Measurements from ENCODE around the gene ELMO3.

ELMO3 gene

DNA sequence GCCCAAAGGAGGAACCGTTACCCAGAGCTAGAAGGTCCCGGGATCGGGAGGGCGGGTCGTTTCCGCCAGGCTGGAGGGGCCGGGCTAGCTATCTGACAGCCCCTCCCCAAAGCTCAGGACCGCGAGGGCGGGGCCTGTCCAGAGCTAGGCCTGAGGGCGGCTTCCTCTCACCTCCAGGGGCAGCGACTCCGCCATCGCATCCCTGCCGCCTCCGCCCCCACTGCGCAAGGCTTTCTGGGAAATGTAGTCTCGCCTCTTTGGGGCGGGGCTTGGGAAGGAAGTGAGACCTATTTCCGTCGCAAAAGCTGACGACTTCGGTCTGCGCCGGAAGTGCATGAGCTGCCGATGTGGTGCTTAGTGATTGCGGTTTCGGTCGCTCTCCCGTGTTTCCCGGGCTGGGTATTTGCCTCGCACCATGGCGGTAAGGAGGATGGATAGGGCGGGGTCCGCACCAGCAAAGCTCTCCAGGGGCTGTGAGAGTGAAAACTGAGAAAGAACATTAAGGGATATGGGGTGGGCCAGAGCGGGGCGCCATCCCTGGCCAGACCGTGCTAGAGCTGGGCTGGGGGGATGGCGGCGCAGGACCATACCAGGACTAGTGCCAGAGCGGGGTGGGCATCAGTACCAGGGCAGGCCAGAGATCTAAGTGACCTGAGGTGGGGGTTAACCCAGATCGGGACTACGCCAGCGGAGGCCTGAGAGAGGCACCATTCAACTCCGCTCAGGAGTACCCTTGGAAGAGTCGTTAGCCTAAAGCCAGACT lies 28.1 kb downstream of the ELMO3 start, which contains the start of gene TMEM208:
Gene TMEM208, plus strand, starts transcription at position 327 of the 763 bp plus-strand sequence. Its CDS starts 89 bp downstream, at position 416.
- FAIRE-seq: peak; percentile 97

DNA sequence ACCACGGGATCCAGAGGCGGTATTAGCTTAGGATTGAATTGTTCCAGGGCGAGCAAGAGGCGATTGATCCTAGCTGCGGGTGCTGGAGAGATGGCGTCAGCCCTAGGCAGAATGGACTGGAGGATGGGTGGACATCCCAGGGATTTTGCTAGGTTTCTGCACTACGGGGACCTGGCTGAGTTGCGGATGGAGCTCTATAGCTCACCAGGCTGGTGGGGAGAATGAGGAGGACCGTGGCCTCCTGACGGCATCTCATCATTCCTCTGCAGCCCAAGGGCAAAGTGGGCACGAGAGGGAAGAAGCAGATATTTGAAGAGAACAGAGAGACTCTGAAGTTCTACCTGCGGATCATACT lies 28.6 kb downstream of the ELMO3 start:
- no peak for FAIRE-seq

DNA sequence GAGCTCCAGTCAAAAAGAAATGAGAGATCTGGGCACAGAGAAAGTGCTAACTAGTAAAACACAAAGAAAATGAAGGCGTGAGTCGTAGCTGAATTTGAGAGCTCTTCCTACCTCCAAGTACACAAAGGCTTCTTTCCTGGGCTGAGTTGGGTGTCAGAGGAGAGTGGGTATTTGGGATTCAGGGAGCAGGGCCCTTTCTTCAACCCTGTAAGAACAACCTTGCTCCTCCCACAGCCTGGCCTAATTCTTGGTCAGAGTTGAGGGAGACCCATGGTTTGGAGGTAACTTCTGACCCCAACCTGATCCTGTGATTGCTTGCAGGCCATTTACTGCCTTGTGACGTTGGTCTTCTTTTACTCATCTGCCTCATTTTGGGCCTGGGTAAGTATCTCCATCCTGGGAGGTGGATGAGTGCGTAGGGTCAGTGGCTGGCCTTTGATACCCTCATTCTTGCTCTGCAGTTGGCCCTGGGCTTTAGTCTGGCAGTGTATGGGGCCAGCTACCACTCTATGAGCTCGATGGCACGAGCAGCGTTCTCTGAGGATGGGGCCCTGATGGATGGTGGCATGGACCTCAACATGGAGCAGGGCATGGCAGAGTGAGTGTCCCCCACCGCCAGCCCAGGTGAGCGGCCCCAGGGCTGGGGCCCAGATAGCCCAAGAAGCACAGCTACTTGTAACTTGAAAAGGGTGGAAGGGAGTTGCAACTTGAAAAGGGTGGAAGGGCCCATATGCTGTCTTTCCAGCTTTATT lies 29.3 kb downstream of the ELMO3 start:
- FAIRE-seq: no peak

DNA sequence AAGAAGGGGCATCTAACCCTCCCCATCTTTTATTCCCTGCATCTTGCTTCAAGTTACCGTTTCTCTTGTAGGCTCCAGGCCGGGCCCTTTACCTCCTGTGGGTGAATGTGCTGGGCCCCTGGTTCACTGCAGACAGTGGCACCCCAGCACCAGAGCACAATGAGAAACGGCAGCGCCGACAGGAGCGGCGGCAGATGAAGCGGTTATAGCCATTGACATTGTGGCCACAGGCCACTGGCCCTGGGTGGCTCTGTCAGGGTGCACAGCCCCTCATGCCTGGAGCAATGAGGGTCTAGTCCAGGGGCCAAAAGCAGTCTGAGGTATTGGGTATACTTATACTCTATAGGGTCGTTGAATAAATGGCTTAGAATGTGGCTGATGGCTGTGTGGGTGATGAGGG lies 30.0 kb downstream of the ELMO3 start:
- FAIRE-seq: no peak

DNA sequence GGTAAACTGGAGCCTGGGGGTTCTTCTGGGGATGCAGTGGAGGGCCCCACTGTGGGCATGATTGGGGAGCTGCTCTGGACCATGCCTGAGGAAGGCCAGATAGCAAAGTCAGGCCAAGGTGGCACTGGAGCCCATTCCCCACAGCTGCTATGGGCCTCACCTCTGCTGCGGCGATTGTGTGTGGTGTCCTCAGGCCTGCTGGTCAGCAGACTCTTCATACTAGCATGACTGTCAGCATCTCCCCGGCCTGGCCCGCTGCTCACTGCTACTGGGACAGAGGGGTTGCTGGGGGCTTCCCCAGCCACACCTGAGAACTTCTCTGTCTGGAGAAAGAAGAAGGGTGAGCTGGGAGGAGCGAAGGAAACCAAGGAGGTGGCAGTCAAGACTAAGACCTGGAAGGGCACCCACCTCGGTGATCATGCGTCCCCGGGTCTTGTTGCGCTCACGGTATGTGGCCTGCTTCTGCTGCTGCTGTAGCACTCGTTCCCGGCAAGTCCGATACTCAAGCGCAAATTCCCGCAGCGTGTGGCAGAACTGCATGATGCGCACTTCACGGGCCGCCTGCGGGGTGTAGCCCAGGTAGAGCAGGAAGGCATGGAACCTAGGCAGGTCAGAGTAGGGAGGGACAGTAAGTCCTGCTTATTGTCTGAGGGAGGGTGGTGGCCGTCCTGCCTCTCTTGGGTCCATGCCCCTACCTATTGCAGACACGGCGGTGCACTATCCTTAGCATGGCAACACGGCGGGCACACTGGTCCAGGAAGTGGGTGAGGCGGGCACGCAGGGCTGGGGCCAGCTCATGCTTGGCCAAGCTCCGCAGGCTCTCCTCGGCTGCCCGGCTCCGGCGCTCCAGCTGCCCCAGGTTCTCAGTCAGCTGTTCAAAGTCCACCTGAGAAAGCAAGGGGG lies 31.2 kb downstream of the ELMO3 start:
- no peak for FAIRE-seq

DNA sequence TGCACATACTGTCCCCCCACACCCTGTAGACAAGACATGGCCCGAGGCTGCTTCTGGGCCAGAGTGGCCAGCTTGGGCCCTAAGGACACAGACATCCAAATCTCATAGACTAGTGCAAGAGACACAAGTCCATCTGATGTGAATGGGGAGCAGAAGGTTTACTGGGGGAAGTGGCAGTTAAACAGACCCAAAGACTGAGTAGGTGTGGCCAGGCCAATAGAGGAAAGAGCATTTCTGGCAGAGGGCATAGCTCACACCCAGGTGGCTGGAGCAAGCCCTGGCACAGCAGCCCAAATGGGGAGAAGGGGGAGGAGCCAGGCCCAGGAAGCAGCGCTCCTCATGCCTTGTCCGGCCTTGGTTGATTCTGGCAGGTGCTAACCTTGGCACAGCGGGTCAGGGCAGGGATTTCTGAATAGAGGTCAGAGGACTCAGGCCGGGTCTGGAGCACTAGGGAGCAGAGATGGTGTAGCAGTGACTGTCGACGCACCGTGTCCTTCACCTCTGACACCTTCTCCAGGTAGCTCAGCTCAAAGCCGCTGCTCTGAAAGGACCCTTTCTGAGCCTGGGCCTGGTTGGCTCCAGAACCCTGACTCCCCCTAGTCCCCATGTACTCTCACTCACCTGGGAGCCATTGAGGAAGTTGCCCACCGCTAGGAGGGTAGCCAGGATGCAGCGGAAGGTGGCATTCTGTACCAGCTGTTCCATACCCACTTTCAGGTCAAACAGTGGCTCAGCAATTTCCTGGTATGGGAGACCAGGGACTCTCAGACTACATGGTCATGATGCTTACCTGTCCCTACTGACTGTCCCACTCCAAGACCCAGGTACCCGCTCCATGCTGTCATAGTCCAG lies 32.1 kb downstream of the ELMO3 start:
- FAIRE-seq: no peak

DNA sequence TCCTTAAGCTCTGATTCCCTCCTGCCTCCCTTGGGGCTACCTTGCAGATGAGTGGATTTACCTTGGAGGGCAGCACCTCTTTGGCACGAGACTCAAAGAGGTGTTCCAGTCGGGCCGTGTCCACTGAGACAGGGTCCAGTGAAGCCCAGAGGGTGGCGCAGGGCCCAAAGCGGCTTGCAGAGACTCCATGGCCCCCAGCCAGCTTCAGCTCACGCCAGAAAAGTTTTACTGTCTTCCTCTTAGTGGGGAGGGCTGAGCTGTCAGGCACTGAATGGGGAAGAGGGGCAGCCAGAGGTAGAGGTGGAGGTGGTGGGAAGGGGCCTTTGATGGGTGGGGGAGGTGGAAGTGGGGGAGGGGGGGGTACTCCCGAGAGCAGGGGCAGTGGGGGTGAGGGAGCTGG lies 34.7 kb downstream of the ELMO3 start:
- no peak for FAIRE-seq

DNA sequence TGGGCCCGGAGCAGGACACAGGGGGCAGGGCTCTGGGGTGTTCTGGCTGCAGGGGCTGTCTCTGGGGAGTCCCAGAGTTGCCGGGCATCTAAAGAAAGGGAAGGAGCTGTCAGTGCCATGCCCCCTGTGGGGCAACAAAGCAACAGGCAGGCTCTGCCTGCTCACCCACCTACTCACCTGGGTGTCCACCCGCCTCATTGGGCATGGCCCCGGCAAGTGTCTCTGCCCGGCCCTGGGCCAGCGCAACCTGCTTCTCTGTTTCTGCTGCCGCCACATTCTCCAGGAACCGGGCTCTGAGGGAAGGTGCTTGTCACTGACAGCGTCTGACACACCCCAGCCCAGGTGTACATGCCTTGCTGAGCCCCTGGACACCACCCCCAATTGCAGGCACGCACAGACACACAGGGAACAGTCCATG lies 35.3 kb downstream of the ELMO3 start:
- no peak for FAIRE-seq

DNA sequence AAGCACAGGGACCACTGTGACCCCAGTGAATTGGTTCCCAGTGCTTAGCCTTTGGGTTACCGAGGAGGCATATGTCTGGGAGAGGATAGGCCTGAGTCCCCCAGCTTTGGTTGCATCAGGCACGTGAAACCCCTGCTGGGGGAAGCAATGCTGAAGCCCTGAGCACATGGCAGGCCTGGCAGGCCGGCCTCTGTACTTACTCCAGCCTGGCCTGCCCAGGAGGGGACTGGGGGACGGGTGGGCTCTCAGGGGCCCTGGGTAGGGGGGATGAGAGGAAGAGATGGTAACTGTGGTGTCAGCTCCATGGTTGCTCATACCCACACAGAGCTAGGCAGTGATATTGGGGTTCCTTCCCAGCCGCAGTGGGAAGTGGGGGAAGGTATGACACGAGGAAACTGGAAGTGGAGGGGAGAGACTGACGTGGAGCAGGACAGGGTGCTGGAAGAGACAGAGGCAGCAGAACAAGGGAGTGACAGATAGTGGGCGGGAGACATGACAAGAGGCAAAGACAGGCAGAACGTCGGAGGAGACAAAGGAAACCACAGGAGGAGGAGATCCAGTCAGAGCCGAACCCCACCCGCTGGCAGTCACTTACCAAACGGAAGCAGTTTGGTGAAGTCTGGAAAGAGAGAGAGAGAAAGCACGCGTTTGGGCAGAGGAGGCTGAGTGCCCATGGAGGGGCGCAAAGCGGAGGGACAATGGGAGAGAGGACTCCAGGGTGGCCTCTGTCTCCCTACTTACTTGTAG lies 37.1 kb downstream of the ELMO3 start:
- no peak for FAIRE-seq

DNA sequence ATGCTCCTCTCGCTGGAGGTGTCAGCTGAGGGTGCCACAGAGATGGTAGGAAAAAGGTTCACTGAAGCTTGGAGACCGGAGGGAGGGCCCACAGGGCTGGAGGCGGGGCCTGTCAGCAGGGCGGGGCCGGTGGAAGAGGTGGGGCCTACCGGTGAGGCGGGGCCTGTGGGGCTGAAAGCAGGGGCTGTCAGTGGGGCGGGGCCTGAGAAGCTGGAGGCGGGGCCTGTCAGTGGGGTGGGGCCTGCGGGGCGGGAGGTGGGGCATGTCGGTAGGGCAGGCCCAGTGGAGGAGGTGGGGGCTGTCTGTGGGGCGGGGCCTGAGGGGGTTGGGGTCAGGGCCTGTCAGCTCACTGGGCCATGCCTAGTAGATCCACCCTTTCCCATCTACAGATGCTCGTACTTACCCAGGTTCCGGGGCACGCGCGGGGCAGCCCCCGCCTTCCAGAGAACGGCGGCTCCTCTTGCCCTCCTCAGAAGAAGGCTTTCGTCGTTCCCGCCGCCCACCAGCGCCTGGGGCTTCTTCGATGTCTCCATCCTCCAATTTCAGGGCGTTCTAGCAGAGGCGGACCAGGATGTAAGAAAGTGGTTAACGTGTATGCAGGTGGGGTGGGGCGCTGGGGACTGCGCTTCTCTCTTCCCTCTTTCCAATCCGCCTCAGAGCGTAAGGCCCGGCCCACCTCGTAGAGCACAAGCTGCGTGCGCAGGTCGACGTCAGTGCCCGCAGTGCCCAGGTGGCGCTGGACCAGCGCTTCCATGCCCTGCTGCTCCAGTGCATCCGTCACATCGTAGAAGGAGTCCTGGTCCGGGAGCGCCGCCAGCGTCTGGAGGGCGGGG lies 37.8 kb downstream of the ELMO3 start:
- FAIRE-seq: no peak

DNA sequence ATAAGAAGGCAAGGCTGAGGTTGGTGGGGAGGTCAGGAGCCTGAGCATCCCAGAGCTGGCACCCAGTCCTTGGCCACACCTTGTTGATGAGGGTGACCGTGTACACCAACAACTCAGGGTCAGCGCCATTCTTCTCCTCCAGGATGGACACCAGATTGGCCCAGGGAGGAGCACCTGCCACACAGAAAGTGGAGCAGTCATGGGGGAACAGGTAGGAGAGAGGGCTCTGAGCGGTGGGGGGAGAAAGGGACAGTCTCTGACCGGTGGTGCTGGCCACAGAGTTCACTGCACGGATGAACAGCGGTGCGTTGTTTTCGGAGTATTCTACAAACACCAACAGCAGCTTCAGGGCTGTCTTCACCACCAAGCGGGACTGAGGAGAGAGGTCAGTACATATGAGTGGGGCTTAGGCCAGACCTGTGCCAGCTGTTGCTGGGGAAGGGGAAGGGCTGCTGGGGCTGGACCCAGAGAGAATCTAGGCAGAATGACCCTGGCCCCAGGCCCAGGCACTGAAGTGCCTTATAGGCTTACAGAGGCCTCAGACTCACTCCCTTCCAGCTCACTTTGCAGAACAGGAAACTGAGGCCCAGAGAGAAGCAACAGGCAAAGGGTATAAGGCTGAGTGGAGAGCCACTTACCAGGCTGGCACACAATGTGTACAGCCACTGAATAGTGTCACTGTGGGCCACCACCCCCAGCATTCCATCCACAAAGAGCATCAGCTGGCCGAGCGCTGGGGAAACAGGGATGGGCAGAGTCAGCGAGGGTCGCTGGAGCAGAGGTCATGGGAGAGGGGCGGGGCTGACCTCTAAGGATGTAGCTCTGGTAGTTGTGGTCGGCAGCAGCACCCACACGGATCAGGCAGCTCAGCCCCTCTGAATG lies 38.7 kb downstream of the ELMO3 start:
- no peak for FAIRE-seq

DNA sequence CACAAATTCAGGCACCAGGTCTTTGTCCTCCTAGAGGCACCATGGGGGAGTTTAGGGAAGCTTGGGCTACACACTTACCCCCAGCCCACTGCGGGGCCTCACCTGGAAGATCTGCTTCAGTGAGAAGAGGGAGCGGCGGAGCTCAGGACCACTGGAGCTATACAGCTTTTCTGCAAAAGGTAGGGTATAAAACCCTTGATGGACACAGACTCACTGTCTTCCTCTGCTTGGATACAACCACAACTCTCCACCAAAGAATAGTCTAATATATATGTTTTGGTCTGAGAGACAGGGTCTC lies 39.3 kb downstream of the ELMO3 start:
- FAIRE-seq: no peak

DNA sequence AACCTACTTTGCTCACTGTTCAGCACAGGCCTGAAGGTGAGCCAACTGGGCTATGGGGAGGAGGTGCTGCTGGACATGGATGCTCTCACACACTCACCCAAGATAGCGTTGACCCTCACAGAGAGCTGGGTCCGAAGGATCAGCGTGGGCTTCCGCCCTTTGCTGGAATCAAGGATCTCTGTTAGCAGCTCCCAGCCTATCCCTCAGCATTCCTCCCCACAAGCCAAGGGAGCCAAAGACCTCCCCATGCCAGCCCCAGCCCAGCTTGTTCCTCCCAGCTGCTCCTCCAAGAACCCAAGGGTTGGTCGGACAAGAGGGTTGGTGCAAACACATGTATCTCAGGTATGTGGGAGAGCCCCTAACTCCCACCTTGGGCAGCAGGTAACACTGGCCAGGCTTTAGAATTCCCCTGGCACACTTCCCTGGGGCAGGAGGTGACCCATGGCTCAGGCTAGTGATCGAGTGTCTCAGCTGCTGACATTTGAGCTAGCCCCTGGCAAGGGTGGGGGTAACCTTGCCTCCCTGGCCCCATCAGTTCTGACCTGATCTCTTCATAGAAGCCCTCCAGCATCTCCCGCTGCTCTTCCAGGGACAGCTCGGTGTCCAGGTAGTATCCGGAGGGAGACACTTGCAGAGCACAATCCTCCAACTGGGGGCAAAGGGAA lies 40.0 kb downstream of the ELMO3 start:
- FAIRE-seq: no peak

DNA sequence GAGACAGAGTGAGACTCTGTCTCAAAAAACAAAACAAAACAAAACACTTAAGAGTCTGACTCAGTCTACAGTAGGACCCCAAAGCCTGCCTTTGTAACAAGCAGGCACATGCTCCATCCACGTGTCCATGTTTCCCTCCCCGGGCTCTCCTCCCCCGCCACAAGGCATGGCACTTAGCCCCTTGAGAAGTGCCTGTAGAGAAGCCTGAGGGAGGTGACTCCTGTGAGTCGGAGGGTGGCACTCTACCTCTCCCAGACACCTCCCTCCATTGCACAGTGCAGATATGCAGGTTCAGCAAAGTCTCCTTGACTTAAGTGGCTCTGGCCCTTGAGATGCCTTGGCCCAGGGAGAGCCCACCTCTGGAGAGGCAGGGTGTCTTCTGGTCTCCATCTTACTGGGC lies 41.6 kb downstream of the ELMO3 start:
- FAIRE-seq: no peak

DNA sequence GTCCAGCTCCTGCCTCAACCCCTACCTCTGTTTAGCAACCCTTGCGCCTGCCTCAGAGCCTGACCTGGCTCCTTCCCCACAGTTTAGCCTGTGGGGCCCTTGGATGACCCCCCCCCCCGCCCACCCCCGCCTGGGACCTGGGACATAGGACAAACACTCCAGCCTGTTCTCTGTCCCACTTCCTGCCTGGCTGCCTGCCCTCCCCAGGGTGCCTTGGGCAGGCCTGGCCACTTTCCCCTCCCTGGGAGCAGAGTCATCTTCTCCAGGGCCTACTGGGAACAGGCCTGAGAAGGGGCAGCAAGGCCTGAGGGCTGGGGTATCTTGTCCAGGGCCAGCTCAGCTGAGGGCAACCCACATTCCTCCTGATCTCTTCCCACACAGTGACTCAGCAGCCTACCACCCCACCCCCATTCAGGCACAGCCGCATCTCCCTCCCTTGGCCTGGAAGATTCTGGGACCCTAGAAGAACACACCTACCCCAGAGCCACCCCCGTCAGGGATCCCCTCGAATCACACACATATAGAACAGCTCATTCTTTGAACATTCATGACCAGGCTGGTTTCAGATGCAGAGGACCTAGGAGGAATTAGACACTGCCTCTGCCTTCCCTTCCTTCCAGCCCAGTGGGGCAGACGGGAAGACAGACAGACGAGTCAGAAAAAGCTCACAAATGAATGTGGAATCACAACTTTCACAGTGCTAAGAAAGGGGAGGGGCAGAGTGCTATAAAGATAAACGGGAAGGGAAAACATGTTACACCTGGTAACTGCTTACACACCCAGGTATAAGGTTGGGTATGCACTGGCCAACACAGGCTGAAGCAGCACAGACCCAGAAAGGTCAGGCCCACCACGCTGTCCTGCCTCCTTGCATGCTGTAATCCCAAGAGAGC lies 42.3 kb downstream of the ELMO3 start:
- no peak for FAIRE-seq

DNA sequence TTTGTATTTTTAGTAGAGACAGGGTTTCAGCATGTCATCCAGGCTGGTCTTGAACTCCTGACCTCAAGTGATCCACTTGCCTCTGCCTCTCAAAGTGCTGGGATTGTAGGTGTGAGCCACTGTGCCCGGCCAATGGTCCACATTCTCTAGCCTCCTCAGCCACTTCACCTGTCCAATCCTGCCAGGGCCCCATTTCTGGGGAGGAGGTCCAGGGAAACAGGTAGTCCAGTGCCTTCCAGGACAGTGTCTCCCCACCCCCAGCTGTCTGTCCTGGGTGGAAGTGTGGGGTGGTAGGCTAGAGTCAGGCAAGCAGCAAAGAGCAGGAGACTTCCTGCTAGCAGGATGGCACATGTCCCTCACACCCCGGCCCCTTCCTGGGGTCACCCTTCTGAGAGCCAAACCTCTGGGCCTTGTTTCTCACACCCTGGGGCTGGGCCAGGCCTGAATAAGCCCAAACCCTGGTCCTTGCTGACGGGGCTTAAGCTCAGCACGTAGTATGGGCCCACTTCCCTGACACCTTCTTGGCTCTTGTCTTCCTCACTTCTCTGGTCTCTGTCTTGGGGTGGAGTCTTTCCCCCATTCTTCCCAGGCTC lies 43.3 kb downstream of the ELMO3 start:
- FAIRE-seq: no peak

DNA sequence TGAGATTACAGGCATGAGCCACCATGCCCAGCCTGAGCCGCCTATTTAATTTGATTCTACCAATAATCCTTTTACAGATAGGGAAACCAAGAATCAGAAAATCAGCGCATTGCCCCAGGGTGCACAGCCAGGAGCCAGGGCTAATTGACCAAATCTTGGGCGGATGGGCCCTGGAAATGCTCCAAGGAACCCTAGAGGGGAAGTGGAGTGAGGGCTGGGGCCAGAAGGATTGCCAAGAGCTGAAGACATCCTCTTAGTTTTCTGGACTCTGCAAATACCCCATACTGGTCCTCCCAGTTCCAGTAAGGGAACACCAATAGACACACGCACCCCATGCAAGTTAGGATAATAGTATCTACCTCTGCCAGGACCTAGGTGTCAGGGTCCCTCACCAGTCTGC lies 44.5 kb downstream of the ELMO3 start:
- no peak for FAIRE-seq

Measured in A204.1 (cell line).